ENCODE measurements around the gene TOGARAM1. TPM values are rescaled to one million over a fixed set of nuclear protein-coding genes. Genes with fewer than 3 reads are reported as not detected.

TOGARAM1 gene
- total RNA-seq, 1 experiment from 2014 or later = 3.9 TPM

- in situ Hi-C loops (cut with HindIII; ENCODE audit: low pct_unique_long_range_greater_than_20kb, low sequenced_read_pairs) = no loop called here
- DNase-seq (ENCODE audit: low read depth) = peak; percentile 18
Measured at GRCh38 chr14:44960146-44960545, 1.8 kb upstream of the TOGARAM1 start.

GRCh38 chr14:44960646-44961045 lies 1.3 kb upstream of the TOGARAM1 start:
- DNase-seq (ENCODE audit: low read depth) = no peak
- in situ Hi-C loops (cut with HindIII; ENCODE audit: low pct_unique_long_range_greater_than_20kb, low sequenced_read_pairs) = no loop called here

- in situ Hi-C loops (cut with HindIII; ENCODE audit: low pct_unique_long_range_greater_than_20kb, low sequenced_read_pairs) = no loop called here
- DNase-seq (ENCODE audit: low read depth) = peak; percentile 42
Measured at GRCh38 chr14:44961151-44961553, 838 bp upstream of the TOGARAM1 start.

- DNase-seq (ENCODE audit: low read depth) = no peak
- in situ Hi-C loops (cut with HindIII; ENCODE audit: low pct_unique_long_range_greater_than_20kb, low sequenced_read_pairs) = no loop called here
Measured at GRCh38 chr14:44962334-44963043, 499 bp downstream of the TOGARAM1 start.

- in situ Hi-C loops (cut with HindIII; ENCODE audit: low pct_unique_long_range_greater_than_20kb, low sequenced_read_pairs) = no loop called here
- DNase-seq (ENCODE audit: low read depth) = no peak
Measured at GRCh38 chr14:44963044-44963528, 1.1 kb downstream of the TOGARAM1 start.

- DNase-seq (ENCODE audit: low read depth) = peak; percentile 14
- in situ Hi-C loops (cut with HindIII; ENCODE audit: low pct_unique_long_range_greater_than_20kb, low sequenced_read_pairs) = no loop called here
Measured at GRCh38 chr14:44963775-44964380, 1.9 kb downstream of the TOGARAM1 start.

- in situ Hi-C loops (cut with HindIII; ENCODE audit: low pct_unique_long_range_greater_than_20kb, low sequenced_read_pairs) = no loop called here
Measured at GRCh38 chr14:44966601-44967336, 4.8 kb downstream of the TOGARAM1 start.

GRCh38 chr14:44968714-44969113 lies 6.7 kb downstream of the TOGARAM1 start:
- DNase-seq (ENCODE audit: low read depth) = no peak
- in situ Hi-C loops (cut with HindIII; ENCODE audit: low pct_unique_long_range_greater_than_20kb, low sequenced_read_pairs) = no loop called here

More at GRCh38 chr14:44966601-44967336, 4.8 kb downstream of the TOGARAM1 start:
- no peak for DNase-seq (ENCODE audit: low read depth)

- DNase-seq (ENCODE audit: low read depth) = no peak
- in situ Hi-C loops (cut with HindIII; ENCODE audit: low pct_unique_long_range_greater_than_20kb, low sequenced_read_pairs) = no loop called here
Measured at GRCh38 chr14:44970907-44971306, 8.9 kb downstream of the TOGARAM1 start.

- in situ Hi-C loops (cut with HindIII; ENCODE audit: low pct_unique_long_range_greater_than_20kb, low sequenced_read_pairs) = no loop called here
- DNase-seq (ENCODE audit: low read depth) = no peak
Measured at GRCh38 chr14:44971459-44971858, 9.5 kb downstream of the TOGARAM1 start.

GRCh38 chr14:44979273-44979672 lies 17.3 kb downstream of the TOGARAM1 start:
- in situ Hi-C loops (cut with HindIII; ENCODE audit: low pct_unique_long_range_greater_than_20kb, low sequenced_read_pairs) = no loop called here
- DNase-seq (ENCODE audit: low read depth) = no peak

- no peak for DNase-seq (ENCODE audit: low read depth)
- in situ Hi-C loops (cut with HindIII; ENCODE audit: low pct_unique_long_range_greater_than_20kb, low sequenced_read_pairs) = no loop called here
Measured at GRCh38 chr14:44979740-44980356, 17.9 kb downstream of the TOGARAM1 start.

- no peak for DNase-seq (ENCODE audit: low read depth)
- in situ Hi-C loops (cut with HindIII; ENCODE audit: low pct_unique_long_range_greater_than_20kb, low sequenced_read_pairs) = no loop called here
Measured at GRCh38 chr14:44981198-44981597, 19.2 kb downstream of the TOGARAM1 start.

GRCh38 chr14:44982594-44982993 lies 20.6 kb downstream of the TOGARAM1 start:
- in situ Hi-C loops (cut with HindIII; ENCODE audit: low pct_unique_long_range_greater_than_20kb, low sequenced_read_pairs) = no loop called here
- DNase-seq (ENCODE audit: low read depth) = no peak

- in situ Hi-C loops (cut with HindIII; ENCODE audit: low pct_unique_long_range_greater_than_20kb, low sequenced_read_pairs) = no loop called here
- no peak for DNase-seq (ENCODE audit: low read depth)
Measured at GRCh38 chr14:44988694-44989093, 26.7 kb downstream of the TOGARAM1 start.

- in situ Hi-C loops (cut with HindIII; ENCODE audit: low pct_unique_long_range_greater_than_20kb, low sequenced_read_pairs) = no loop called here
- DNase-seq (ENCODE audit: low read depth) = no peak
Measured at GRCh38 chr14:44989497-44990440, 27.8 kb downstream of the TOGARAM1 start.

- in situ Hi-C loops (cut with HindIII; ENCODE audit: low pct_unique_long_range_greater_than_20kb, low sequenced_read_pairs) = no loop called here
Measured at GRCh38 chr14:44990533-44990932, 28.5 kb downstream of the TOGARAM1 start.

GRCh38 chr14:44995196-44995595 lies 33.2 kb downstream of the TOGARAM1 start:
- no peak for DNase-seq (ENCODE audit: low read depth)

More at GRCh38 chr14:44990533-44990932, 28.5 kb downstream of the TOGARAM1 start:
- no peak for DNase-seq (ENCODE audit: low read depth)

More at GRCh38 chr14:44995196-44995595, 33.2 kb downstream of the TOGARAM1 start:
- in situ Hi-C loops (cut with HindIII; ENCODE audit: low pct_unique_long_range_greater_than_20kb, low sequenced_read_pairs) = no loop called here

Measured in Caki2 (cell line).